Mesothelial cell of epicardium (in vitro differentiated cells): ENCODE measurements around the gene KLK5. TPM values are rescaled to one million over a fixed set of nuclear protein-coding genes. Genes with fewer than 3 reads are reported as not detected.

Experiments
- DNase-seq, 2 experiments: peaks; one replicate each; pipeline ENCODE4 v3.0.0; 2021; ENCODE audit warnings: low spot score in 2 of 2; ENCODE audit not compliant: unreplicated experiment in 2 of 2
- H3K27ac Mint-ChIP-seq: 2 replicates; pipeline ENCODE4 v1.8.0; 2021; ENCODE audit warnings: mixed read lengths
- H3K27me3 Mint-ChIP-seq: 2 replicates; pipeline ENCODE4 v1.8.0; 2021; ENCODE audit warnings: low read depth, mixed read lengths
- H3K36me3 Mint-ChIP-seq: 2 replicates; pipeline ENCODE4 v1.8.0; 2021; ENCODE audit warnings: mixed read lengths
- H3K4me1 Mint-ChIP-seq: 2 replicates; pipeline ENCODE4 v1.8.0; 2021; ENCODE audit warnings: mixed read lengths
- H3K4me3 Mint-ChIP-seq: 2 replicates; pipeline ENCODE4 v1.8.0; 2021; ENCODE audit warnings: mild to moderate bottlenecking, moderate library complexity, mixed read lengths
- H3K9me3 Mint-ChIP-seq: 2 replicates; pipeline ENCODE4 v1.8.0; 2021; ENCODE audit warnings: mixed read lengths
- CTCF ChIP-seq: fragments of 200-600 bp; sonication (generic); IDR thresholded peaks from one replicate; pipeline ENCODE4 v1.5.0; 2021; ENCODE audit warnings: antibody characterized with exemption; ENCODE audit not compliant: unreplicated experiment
- total RNA-seq: library from RNA; stranded (reverse); gene quantifications from 3 replicates; pipeline ENCODE4 v1.2.1, GENCODE V29; 2021

KLK5 gene
- total RNA-seq, 1 donor from 2014 or later, result 9.5 TPM

GRCh38 chr19:50957587-50957986, 4.7 kb upstream of the KLK5 start:
- no peak for TF ChIP-seq CTCF
- Mint-ChIP-seq H3K9me3 (peaks cover 7% of the 10 kb centered on the region), H3K36me3 (peaks cover 4% of the 10 kb centered on the region), H3K4me3 (no peak overlapping the region), H3K27ac (no peak overlapping the region), H3K4me1 (peaks cover 9% of the 10 kb centered on the region), H3K27me3 (peaks cover 34% of the 10 kb centered on the region)
- DNase-seq, result no peak

GRCh38 chr19:50949861-50950260, 3.0 kb downstream of the KLK5 start:
- Mint-ChIP-seq H3K36me3 (no peaks in the 10 kb centered on the region), H3K27ac (no peak overlapping the region), H3K9me3 (no peaks in the 10 kb centered on the region), H3K27me3 (peaks cover 28% of the 10 kb centered on the region), H3K4me1 (peaks cover 11% of the 10 kb centered on the region), H3K4me3 (no peak overlapping the region)
- TF ChIP-seq CTCF, result no peak
- DNase-seq, result no peak

- Mint-ChIP-seq H3K9me3 (peaks cover under 1% of the 10 kb centered on the region), H3K36me3 (no peaks in the 10 kb centered on the region), H3K4me1 (peaks cover under 1% of the 10 kb centered on the region), H3K27me3 (peaks cover 32% of the 10 kb centered on the region), H3K27ac (no peak overlapping the region), H3K4me3 (no peak overlapping the region)
- no peak for DNase-seq
- no peak for TF ChIP-seq CTCF
These were observed 5.7 kb downstream of the KLK5 start for GRCh38 chr19:50947123-50947522.

DNA sequence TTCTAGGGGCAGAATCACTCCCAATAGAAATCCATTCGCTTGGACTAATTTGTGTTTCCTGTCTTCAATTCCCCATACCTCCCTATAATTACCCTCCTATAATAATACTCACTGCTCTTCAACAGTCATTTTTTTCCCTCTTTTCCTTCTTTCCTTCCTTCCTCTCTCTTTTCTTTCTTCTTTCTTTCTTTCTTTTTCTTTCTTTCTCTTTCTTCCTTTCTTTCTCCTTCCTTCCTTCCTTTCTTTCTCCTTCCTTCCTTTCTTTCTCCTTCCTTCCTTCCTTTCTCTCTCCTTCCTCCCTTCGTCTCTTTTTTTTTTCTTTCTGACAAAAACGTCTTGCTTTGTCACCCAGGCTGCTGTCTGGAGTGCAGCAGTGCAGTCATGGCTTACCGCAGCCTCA, 8.0 kb downstream of the KLK5 start:
- TF ChIP-seq CTCF, result no peak
- DNase-seq, result no peak
- Mint-ChIP-seq H3K27ac (no peak overlapping the region), H3K4me1 (no peaks in the 10 kb centered on the region), H3K36me3 (no peaks in the 10 kb centered on the region), H3K4me3 (no peak overlapping the region), H3K9me3 (peaks cover 3% of the 10 kb centered on the region), H3K27me3 (peaks cover 31% of the 10 kb centered on the region)

DNA sequence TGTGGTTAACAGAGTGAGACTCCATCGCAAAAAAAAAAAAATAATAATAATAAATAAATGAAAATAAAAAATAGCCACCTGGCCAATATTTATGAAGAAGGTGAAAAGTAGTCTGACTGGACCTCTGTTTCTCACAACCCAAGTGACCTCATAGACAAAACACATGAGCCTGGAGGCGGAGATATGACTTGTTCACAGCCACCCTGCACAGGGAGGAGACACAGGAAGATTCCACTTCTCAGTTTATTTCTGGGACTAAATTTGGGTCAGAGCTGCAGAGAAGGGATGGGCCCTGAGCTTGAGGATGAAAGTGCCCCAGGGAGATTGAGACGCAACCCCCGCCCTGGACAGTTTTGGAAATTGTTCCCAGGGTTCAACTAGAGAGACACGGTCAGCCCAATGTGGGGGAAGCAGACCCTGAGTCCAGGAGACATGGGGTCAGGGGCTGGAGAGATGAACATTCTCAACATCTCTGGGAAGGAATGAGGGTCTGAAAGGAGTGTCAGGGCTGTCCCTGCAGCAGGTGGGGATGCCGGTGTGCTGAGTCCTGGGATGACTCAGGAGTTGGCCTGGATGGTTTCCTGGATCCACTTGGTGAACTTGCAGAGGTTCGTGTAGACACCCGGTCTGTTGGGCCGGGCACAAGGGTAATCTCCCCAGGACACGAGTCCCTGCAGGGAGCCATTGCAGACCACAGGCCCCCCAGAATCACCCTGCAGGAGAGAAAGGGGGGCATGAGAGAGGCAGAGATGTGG, 9.6 kb downstream of the KLK5 start:
- Mint-ChIP-seq H3K27ac (no peak overlapping the region), H3K4me3 (no peak overlapping the region), H3K4me1 (no peaks in the 10 kb centered on the region), H3K36me3 (no peaks in the 10 kb centered on the region), H3K9me3 (peaks cover 3% of the 10 kb centered on the region), H3K27me3 (peaks cover 30% of the 10 kb centered on the region)
- TF ChIP-seq CTCF, result no peak
- DNase-seq, result no peak

GRCh38 chr19:50939596-50939995, 13.2 kb downstream of the KLK5 start:
- Mint-ChIP-seq H3K4me3 (no peak overlapping the region), H3K9me3 (peaks cover 3% of the 10 kb centered on the region), H3K4me1 (no peaks in the 10 kb centered on the region), H3K36me3 (no peaks in the 10 kb centered on the region), H3K27me3 (peaks cover 29% of the 10 kb centered on the region), H3K27ac (no peak overlapping the region)
- no peak for TF ChIP-seq CTCF
- no peak for DNase-seq
